Loucy (cell line): ENCODE results near the gene TGFB2.

Experiments
- CTCF ChIP-seq: fragments of 200-600 bp; sonication (generic); conservative IDR thresholded peaks from 2 replicates; pipeline ENCODE4 v1.5.1; 2014; ENCODE audit warnings: mild to moderate bottlenecking, antibody characterized with exemption, low read length
- EZH2phosphoT487 ChIP-seq: fragments of 200-600 bp; IDR thresholded peaks from 2 replicates; pipeline ENCODE4 v1.6.1; 2018; ENCODE audit warnings: antibody characterized with exemption, mild to moderate bottlenecking, moderate library complexity, borderline replicate concordance

GRCh38 chr1:218353656-218354055 is 8.5 kb downstream of the TGFB2 start:
- TF ChIP-seq CTCF (no peak), EZH2phosphoT487 (no peak)
